ENCODE data around the gene TRAK1. TPM values are rescaled to one million over a fixed set of nuclear protein-coding genes. Genes with fewer than 3 reads are reported as not detected.

TRAK1 gene
- total and polyA plus RNA-seq, 10 of the 15 experiments (the other 5 are each of a cell fraction or from before 2014, with no cell fraction given) = 6.6 to 46.2 (median 23.7) TPM

GRCh38 chr3:42254566-42254965 lies 163.4 kb downstream of the TRAK1 start:
- 64% methylated on average over 3 of the region's 3 CpGs for WGBS (ENCODE audit: insufficient coverage, insufficient replicate concordance, low lambda C conversion rate, missing lambda C conversion rate)
- in situ Hi-C loops (cut with MboI) = no loop called here
- ChIA-PET RAD21 (ENCODE audit: unreplicated experiment) (interaction anchor here (1.5 kb wide), 1 partner anchor 188 kb away, joined by 7 read pairs; no protein-coding TSS in a partner anchor), POLR2A (no interaction called here), CTCF (interaction anchor here (0.6 to 1.8 kb wide), 5 partner anchors 170 to 297 kb away, joined by 3 to 9 read pairs (median 3); no protein-coding TSS in a partner anchor), SMC1A (ENCODE audit: uncharacterized antibody, unreplicated experiment) (interaction anchor here (1.0 kb wide), 1 partner anchor 295 kb away, joined by 3 read pairs; no protein-coding TSS in a partner anchor)
- ATAC-seq (no peak), DNase-seq (ENCODE audit: low read depth, low spot score) (no peak), FAIRE-seq (no peak)
- no peaks in the 10 kb centered on the region for H3K4me1 ChIP-seq (ENCODE audit: control insufficient read depth, insufficient read depth, low read length)
- H2AFZ ChIP-seq (ENCODE audit: control insufficient read depth, low read depth, low read length) = no peak overlapping the region
- TF ChIP-seq ZNF274 (IDR thresholded peaks at IDR 0.05; ENCODE audit: insufficient read depth, insufficient read length) (no peak), BCL11A (IDR thresholded peaks at IDR 0.05; ENCODE audit: low read depth, low read length) (no peak), ZNF622 (IDR thresholded peaks at IDR 0.05) (no peak)
- H3K4me2 ChIP-seq (ENCODE audit: control insufficient read depth, insufficient read depth) = no peak overlapping the region
- no peaks in the 10 kb centered on the region for H3K36me3 ChIP-seq (ENCODE audit: control insufficient read depth in 2 of 2, insufficient read depth in 2 of 2, low read length in 1 of 2)
- intact Hi-C loops (cut with micrococcal nuclease; ENCODE audit: unreplicated experiment) = no loop called here
- no peaks in the 10 kb centered on the region for H4K20me1 ChIP-seq (ENCODE audit: control insufficient read depth, insufficient read depth)
- H3K9ac ChIP-seq (ENCODE audit: control insufficient read depth, insufficient read depth, low read length) = no peak overlapping the region
- H3K4me3 ChIP-seq = no peak overlapping the region
- H3K9me3 ChIP-seq (replicated peaks; ENCODE audit: control insufficient read depth, insufficient read depth, low read length) = no peaks in the 10 kb centered on the region
- H3K79me2 ChIP-seq (ENCODE audit: control insufficient read depth, insufficient read depth, low read length) = no peaks in the 10 kb centered on the region
- no TSS peak for BruUV-seq (replicated peaks)
- H3K27me3 ChIP-seq (replicated peaks in 1 of 2; ENCODE audit: control insufficient read depth in 2 of 2, insufficient read depth in 2 of 2, low read length in 1 of 2) = peaks cover 0 to 2% of the 10 kb centered on the region in 2 experiments; a peak in 1 of 4 replicates
- H3K27ac ChIP-seq (ENCODE audit: control insufficient read depth, insufficient read depth) = no peak overlapping the region

- ChIA-PET SMC1A (ENCODE audit: uncharacterized antibody, unreplicated experiment) (no interaction called here), POLR2A (no interaction called here), CTCF (interaction anchor here (1.4 kb wide), 2 partner anchors 9 to 258 kb away, joined by 3 read pairs; no protein-coding TSS in a partner anchor), RAD21 (ENCODE audit: unreplicated experiment) (interaction anchor here (1.5 kb wide), 1 partner anchor 186 kb away, joined by 7 read pairs; no protein-coding TSS in a partner anchor)
- no peaks in the 10 kb centered on the region for H3K4me1 ChIP-seq (ENCODE audit: control insufficient read depth, insufficient read depth, low read length)
- H3K4me2 ChIP-seq (ENCODE audit: control insufficient read depth, insufficient read depth) = no peak overlapping the region
- in situ Hi-C loops (cut with MboI) (no loop called here), intact Hi-C loops (cut with micrococcal nuclease; ENCODE audit: unreplicated experiment) (no loop called here)
- H3K27me3 ChIP-seq (replicated peaks in 1 of 2; ENCODE audit: control insufficient read depth in 2 of 2, insufficient read depth in 2 of 2, low read length in 1 of 2) = peaks cover 0 to 2% of the 10 kb centered on the region in 2 experiments; a peak in 1 of 4 replicates
- ATAC-seq = no peak
- H3K79me2 ChIP-seq (ENCODE audit: control insufficient read depth, insufficient read depth, low read length) = no peaks in the 10 kb centered on the region
- no peak for FAIRE-seq
- no peak overlapping the region for H3K4me3 ChIP-seq
- H4K20me1 ChIP-seq (ENCODE audit: control insufficient read depth, insufficient read depth) = no peaks in the 10 kb centered on the region
- no peak overlapping the region for H3K9ac ChIP-seq (ENCODE audit: control insufficient read depth, insufficient read depth, low read length)
- no peaks in the 10 kb centered on the region for H3K36me3 ChIP-seq (ENCODE audit: control insufficient read depth in 2 of 2, insufficient read depth in 2 of 2, low read length in 1 of 2)
- WGBS (ENCODE audit: insufficient coverage, insufficient replicate concordance, low lambda C conversion rate, missing lambda C conversion rate) = 31% methylated on average over 1 of the region's 1 CpG
- H3K27ac ChIP-seq (ENCODE audit: control insufficient read depth, insufficient read depth) = no peak overlapping the region
- DNase-seq (ENCODE audit: low read depth, low spot score) = no peak
- BruUV-seq (replicated peaks) = no TSS peak
- no peaks in the 10 kb centered on the region for H3K9me3 ChIP-seq (replicated peaks; ENCODE audit: control insufficient read depth, insufficient read depth, low read length)
- no peak overlapping the region for H2AFZ ChIP-seq (ENCODE audit: control insufficient read depth, low read depth, low read length)
- no peak for TF ChIP-seq ZNF384 (IDR thresholded peaks at IDR 0.05; ENCODE audit: borderline replicate concordance, low read depth, low read length)
- TF ChIP-seq NR2F1 (conservative IDR thresholded peaks at IDR 0.05) = no peak
- TF ChIP-seq YY1 (IDR thresholded peaks at IDR 0.05; ENCODE audit: low read depth, low read length) = no peak
- no peak for TF ChIP-seq TCF3 (IDR thresholded peaks at IDR 0.05; ENCODE audit: borderline replicate concordance, insufficient read depth, low read depth, low read length)
- TF ChIP-seq HCFC1 (IDR thresholded peaks at IDR 0.05; ENCODE audit: low read length) = no peak
- TF ChIP-seq FOXK2 (IDR thresholded peaks at IDR 0.05) = no peak
- no peak for TF ChIP-seq FOS (IDR thresholded peaks at IDR 0.05; ENCODE audit: borderline replicate concordance, extremely low read depth, insufficient read length)
- no peak for TF ChIP-seq TCF12 (IDR thresholded peaks at IDR 0.05; ENCODE audit: low read depth, low read length)
- no peak for TF ChIP-seq PAX5 (IDR thresholded peaks at IDR 0.05; ENCODE audit: borderline replicate concordance, low read depth, low read length)
- TF ChIP-seq SKIL (IDR thresholded peaks at IDR 0.05; ENCODE audit: low read depth, poor library complexity, severe bottlenecking) = no peak
- TF ChIP-seq USF1 (IDR thresholded peaks at IDR 0.05; ENCODE audit: borderline replicate concordance, extremely low read length, insufficient read depth, low read depth, low read length) = no peak
- TF ChIP-seq HDAC2 (IDR thresholded peaks at IDR 0.05) = no peak
These were observed 165.1 kb downstream of the TRAK1 start for GRCh38 chr3:42256135-42256819.

All from GM12878 (cell line).